Activated naive CD8-positive, alpha-beta T cell treated with anti-CD3 and anti-CD28 coated beads, Interleukin-2, amount 50 U/mL, for 24 hours (primary cell): ENCODE results near the gene GTF2A1.

Source experiments
- ATAC-seq: fragments of 150-1000 bp; cut with Tn5 transposase; one replicate; pipeline ENCODE4 v1.10.0; 2021
- DNase-seq: peaks from one replicate; pipeline ENCODE4 v3.0.0; 2021
- H3K27ac Mint-ChIP-seq: one replicate; pipeline ENCODE4 v1.8.0; 2021; ENCODE audit warnings: mild to moderate bottlenecking, mixed read lengths
- H3K27me3 Mint-ChIP-seq: one replicate; pipeline ENCODE4 v1.8.0; 2021; ENCODE audit warnings: mixed read lengths
- H3K36me3 Mint-ChIP-seq: one replicate; pipeline ENCODE4 v1.8.0; 2021; ENCODE audit warnings: low read depth, mixed read lengths
- H3K4me1 Mint-ChIP-seq: one replicate; pipeline ENCODE4 v1.8.0; 2021; ENCODE audit warnings: mixed read lengths
- H3K4me3 Mint-ChIP-seq: one replicate; pipeline ENCODE4 v1.8.0; 2021; ENCODE audit warnings: mild to moderate bottlenecking, moderate library complexity, mixed read lengths
- H3K9me3 Mint-ChIP-seq: one replicate; pipeline ENCODE4 v1.8.0; 2021; ENCODE audit warnings: mixed read lengths

Gene GTF2A1

DNA sequence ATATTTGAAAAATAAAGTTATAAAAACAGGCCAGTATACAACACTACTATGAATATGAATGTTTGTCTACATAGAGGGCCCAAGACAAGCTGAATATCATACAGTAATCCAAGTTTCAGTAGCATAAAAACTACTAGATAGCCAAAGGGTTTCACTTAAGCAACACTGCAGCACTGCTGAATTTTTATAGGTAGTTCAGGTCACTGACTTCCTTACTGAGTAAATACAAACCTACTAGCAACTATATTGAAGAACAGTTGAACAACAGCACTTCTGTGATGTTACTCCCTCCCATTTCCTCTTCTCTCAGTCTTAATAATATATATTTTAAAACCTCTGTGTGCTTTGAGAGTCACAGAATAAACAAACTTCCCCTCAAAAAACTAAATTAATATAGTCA, 42.7 kb downstream of the GTF2A1 start:
- Mint-ChIP-seq H3K27me3 (no peaks in the 10 kb centered on the region), H3K27ac (no peak overlapping the region), H3K36me3 (peaks cover 25% of the 10 kb centered on the region), H3K4me3 (no peak overlapping the region), H3K4me1 (peaks cover 17% of the 10 kb centered on the region), H3K9me3 (no peaks in the 10 kb centered on the region)
- no peak for DNase-seq
- no peak for ATAC-seq

GRCh38 chr14:81177225-81177624, 43.5 kb downstream of the GTF2A1 start:
- Mint-ChIP-seq H3K4me3 (no peak overlapping the region), H3K27me3 (no peaks in the 10 kb centered on the region), H3K9me3 (no peaks in the 10 kb centered on the region), H3K27ac (peak overlapping the region; percentile 26), H3K36me3 (peaks cover 19% of the 10 kb centered on the region), H3K4me1 (peaks cover 15% of the 10 kb centered on the region)
- no peak for ATAC-seq
- no peak for DNase-seq

GRCh38 chr14:81176241-81176640, 44.5 kb downstream of the GTF2A1 start:
- Mint-ChIP-seq H3K27me3 (no peaks in the 10 kb centered on the region), H3K4me1 (peaks cover 15% of the 10 kb centered on the region), H3K36me3 (peaks cover 12% of the 10 kb centered on the region), H3K4me3 (no peak overlapping the region), H3K9me3 (no peaks in the 10 kb centered on the region), H3K27ac (no peak overlapping the region)
- ATAC-seq: no peak
- no peak for DNase-seq

DNA sequence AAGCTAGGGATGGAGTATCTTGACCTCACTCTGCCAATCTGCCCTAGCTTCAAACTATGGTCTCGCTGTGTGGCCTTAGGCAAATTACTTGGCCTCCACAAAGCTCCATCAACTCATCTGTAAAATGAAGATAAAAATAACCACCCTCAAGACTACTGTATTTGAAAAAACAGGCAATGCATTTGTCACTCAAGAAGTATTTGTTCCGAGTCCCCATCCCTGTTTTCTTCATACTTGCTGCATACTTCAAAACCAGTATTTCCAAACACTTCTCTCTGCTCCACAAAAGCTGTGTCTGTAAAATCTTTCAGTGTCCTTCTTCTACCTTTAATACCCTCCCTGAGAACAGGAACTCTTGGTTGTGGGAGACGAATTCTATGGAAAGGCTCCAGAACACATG, 47.9 kb downstream of the GTF2A1 start:
- Mint-ChIP-seq H3K27ac (no peak overlapping the region), H3K4me1 (peaks cover 29% of the 10 kb centered on the region), H3K4me3 (no peak overlapping the region), H3K9me3 (no peaks in the 10 kb centered on the region), H3K36me3 (no peaks in the 10 kb centered on the region), H3K27me3 (no peaks in the 10 kb centered on the region)
- DNase-seq (no peak), ATAC-seq (no peak)

DNA sequence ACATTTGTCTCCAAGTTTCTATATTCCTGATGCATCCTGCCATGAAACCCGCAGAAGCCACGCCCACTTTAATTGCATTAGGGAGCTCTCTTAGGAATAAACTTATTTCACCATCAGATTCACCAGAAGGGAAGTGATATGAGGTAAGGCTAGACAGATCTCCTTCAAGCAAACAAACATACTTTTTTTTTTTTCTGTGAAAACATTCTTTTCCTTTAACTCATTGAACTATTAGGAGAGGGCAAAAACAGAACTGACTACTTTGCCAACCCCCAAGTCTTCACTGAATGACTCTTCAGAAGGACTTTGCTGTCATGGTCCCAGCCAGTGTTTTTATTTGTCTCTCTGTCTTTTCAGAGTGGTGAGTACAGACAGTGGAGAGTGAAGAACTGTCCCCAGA, 48.4 kb downstream of the GTF2A1 start:
- no peaks in the 10 kb centered on the region for H3K27me3 Mint-ChIP-seq
- H3K36me3 Mint-ChIP-seq: no peaks in the 10 kb centered on the region
- H3K27ac Mint-ChIP-seq: no peak overlapping the region
- peaks cover 24% of the 10 kb centered on the region for H3K4me1 Mint-ChIP-seq
- ATAC-seq: no peak
- no peak for DNase-seq
- no peak overlapping the region for H3K4me3 Mint-ChIP-seq
- H3K9me3 Mint-ChIP-seq: no peaks in the 10 kb centered on the region

DNA sequence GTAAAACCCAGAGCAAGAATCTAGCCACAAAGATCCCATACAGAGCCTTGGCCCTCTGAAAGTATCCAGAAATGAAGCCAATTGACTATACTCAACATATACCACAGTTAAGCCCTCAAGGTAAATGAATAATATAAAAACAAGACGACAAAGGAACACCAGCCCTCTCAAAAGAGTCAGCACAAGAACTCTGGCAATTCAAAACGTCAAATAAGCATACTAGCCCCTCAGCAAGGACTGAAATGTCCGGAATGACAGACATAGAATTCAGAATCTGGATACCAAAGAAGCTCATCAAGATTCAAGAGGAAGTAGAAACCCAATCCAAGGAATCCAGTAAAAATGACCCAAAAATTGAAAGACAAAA, 49.9 kb downstream of the GTF2A1 start:
- Mint-ChIP-seq H3K36me3 (no peaks in the 10 kb centered on the region), H3K9me3 (no peaks in the 10 kb centered on the region), H3K27me3 (no peaks in the 10 kb centered on the region), H3K4me1 (peaks cover 17% of the 10 kb centered on the region), H3K4me3 (peak overlapping the region; percentile 85), H3K27ac (peak overlapping the region; percentile 90)
- no peak for DNase-seq
- no peak for ATAC-seq

- peak overlapping the region; percentile 85 for H3K4me3 Mint-ChIP-seq
- peak; percentile 99 for ATAC-seq
Measured at GRCh38 chr14:81170104-81170828, 50.5 kb downstream of the GTF2A1 start.

DNA sequence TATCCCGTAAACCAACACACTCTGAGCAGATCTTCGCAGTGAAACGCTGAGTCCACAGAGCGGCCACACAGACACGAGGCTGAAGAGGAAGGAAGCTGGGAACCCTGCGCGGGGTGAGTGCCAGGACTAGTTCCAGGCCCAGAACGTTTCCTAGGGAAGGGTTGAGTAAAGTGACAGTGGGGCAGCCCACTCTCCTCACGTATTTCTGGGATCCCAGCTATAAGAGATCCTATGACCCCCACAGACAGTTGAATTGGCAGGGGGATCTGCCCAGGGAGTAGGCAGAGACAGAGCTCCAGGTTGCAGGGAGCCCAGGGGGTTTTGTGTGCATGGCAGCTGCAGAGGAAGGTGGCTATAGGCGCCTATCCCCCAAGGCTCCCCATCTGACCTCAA, 51.1 kb downstream of the GTF2A1 start:
- ATAC-seq: peak; percentile 9
- no peaks in the 10 kb centered on the region for H3K27me3 Mint-ChIP-seq
- no peaks in the 10 kb centered on the region for H3K9me3 Mint-ChIP-seq
- H3K27ac Mint-ChIP-seq: peak overlapping the region; percentile 90
- H3K36me3 Mint-ChIP-seq: no peaks in the 10 kb centered on the region
- H3K4me1 Mint-ChIP-seq: peaks cover 20% of the 10 kb centered on the region
- DNase-seq: peak; percentile 8
- peak overlapping the region; percentile 85 for H3K4me3 Mint-ChIP-seq

More at GRCh38 chr14:81170104-81170828, 50.5 kb downstream of the GTF2A1 start:
- Mint-ChIP-seq H3K9me3 (no peaks in the 10 kb centered on the region), H3K36me3 (no peaks in the 10 kb centered on the region), H3K27ac (peak overlapping the region; percentile 90), H3K4me1 (peaks cover 17% of the 10 kb centered on the region), H3K27me3 (no peaks in the 10 kb centered on the region)
- peak; percentile 84 for DNase-seq

- no peaks in the 10 kb centered on the region for H3K27me3 Mint-ChIP-seq
- peak overlapping the region; percentile 85 for H3K4me3 Mint-ChIP-seq
- peak overlapping the region; percentile 90 for H3K27ac Mint-ChIP-seq
- H3K9me3 Mint-ChIP-seq: no peaks in the 10 kb centered on the region
- H3K36me3 Mint-ChIP-seq: no peaks in the 10 kb centered on the region
- ATAC-seq (no peak), DNase-seq (no peak)
- peaks cover 23% of the 10 kb centered on the region for H3K4me1 Mint-ChIP-seq
Measured at GRCh38 chr14:81169267-81169666, 51.5 kb downstream of the GTF2A1 start.

DNA sequence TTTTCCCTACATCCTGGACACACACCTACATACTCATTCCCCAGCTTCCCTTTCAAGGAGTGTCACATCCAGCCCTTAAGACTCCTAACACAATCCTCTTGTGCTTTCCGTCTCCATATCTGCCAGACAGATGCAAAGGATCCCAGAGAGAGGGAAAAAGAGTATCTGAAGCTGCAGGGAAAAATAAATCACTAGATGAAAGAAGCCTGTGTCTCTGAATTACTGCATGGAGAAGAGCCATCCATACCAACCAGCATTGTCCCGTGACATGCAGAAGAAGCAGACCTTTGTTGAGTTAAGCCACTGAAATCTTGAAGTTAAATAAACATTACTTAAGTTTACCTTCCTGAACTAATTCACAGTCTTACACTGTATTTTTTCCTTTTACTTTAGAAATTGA, 54.6 kb downstream of the GTF2A1 start:
- H3K9me3 Mint-ChIP-seq: no peaks in the 10 kb centered on the region
- peaks cover 26% of the 10 kb centered on the region for H3K4me1 Mint-ChIP-seq

DNA sequence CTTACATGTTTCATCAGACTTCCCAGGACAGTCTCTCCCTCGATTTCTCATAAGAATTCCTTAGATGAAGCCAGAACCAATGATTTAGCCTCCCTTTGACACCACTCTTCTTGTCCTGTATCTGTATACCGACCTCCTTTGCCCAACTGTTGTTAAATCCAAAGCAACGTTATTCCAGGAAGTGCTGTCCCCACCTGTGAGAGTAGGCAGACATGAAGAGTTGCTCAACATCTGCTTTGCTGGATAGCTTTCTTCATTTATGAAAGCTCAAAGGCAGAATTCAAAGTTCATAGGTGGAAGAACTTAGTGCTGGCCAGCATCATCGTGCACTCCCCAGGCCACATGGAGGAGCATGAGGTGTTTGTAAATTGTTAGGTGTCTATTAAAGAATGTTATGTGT, 55.6 kb downstream of the GTF2A1 start:
- Mint-ChIP-seq H3K4me1 (peaks cover 20% of the 10 kb centered on the region), H3K27me3 (no peaks in the 10 kb centered on the region), H3K4me3 (no peak overlapping the region), H3K27ac (peak overlapping the region; percentile 4), H3K9me3 (no peaks in the 10 kb centered on the region), H3K36me3 (no peaks in the 10 kb centered on the region)
- ATAC-seq: no peak
- DNase-seq: no peak

More for the DNA sequence above, 54.6 kb downstream of the GTF2A1 start:
- Mint-ChIP-seq H3K4me3 (no peak overlapping the region), H3K27me3 (no peaks in the 10 kb centered on the region), H3K36me3 (no peaks in the 10 kb centered on the region), H3K27ac (no peak overlapping the region)
- DNase-seq (no peak), ATAC-seq (no peak)

- H3K27me3 Mint-ChIP-seq: no peaks in the 10 kb centered on the region
- H3K27ac Mint-ChIP-seq: peak overlapping the region; percentile 41
- no peaks in the 10 kb centered on the region for H3K36me3 Mint-ChIP-seq
- no peak overlapping the region for H3K4me3 Mint-ChIP-seq
- H3K9me3 Mint-ChIP-seq: no peaks in the 10 kb centered on the region
- ATAC-seq (peak; percentile 100), DNase-seq (peak; percentile 67)
- peaks cover 11% of the 10 kb centered on the region for H3K4me1 Mint-ChIP-seq
Measured at GRCh38 chr14:81164167-81164774, 56.5 kb downstream of the GTF2A1 start.

DNA sequence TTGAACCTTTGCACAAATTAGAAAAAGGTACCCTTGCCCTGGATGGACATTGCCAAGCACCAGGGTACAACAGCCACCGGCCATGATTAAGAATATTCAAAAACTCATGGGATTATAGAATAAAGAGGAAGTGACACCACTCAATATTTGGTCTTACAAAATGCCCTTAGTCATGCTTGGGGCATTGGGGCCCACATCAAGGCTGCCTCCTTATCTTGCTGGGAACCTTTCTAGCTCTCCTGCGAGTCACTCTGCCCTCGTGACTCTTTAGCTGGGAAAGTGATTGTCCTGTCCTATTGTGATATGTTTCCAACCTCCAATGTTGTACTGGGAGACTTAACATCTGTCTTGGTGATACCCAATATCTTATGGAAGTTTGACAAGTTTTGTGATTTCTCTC, 57.8 kb downstream of the GTF2A1 start:
- Mint-ChIP-seq H3K4me1 (peaks cover 9% of the 10 kb centered on the region), H3K36me3 (no peaks in the 10 kb centered on the region), H3K4me3 (no peak overlapping the region), H3K27me3 (no peaks in the 10 kb centered on the region), H3K27ac (no peak overlapping the region), H3K9me3 (no peaks in the 10 kb centered on the region)
- no peak for DNase-seq
- ATAC-seq: no peak

DNA sequence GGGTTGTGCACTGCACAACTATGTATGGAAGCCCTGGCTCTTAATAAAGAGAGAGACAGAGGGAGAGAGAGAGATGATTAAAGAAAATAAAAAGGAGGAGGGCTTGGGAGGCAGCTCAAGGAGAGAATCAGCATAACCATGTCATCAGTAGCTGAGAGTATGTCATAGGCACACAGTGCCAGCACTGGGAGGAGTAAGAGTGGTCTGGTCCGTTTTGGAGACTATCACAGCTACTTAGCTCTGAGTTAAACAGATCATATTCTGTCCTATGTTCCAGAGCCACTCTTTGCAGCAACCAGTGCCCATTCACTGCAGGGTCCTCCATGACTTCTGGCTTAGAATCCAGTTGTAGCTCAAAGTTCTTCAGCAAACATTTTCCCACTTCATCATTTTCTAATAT, 59.0 kb downstream of the GTF2A1 start:
- Mint-ChIP-seq H3K4me3 (no peak overlapping the region), H3K9me3 (no peaks in the 10 kb centered on the region), H3K27me3 (no peaks in the 10 kb centered on the region), H3K36me3 (no peaks in the 10 kb centered on the region), H3K4me1 (peaks cover 9% of the 10 kb centered on the region), H3K27ac (no peak overlapping the region)
- DNase-seq (no peak), ATAC-seq (no peak)

DNA sequence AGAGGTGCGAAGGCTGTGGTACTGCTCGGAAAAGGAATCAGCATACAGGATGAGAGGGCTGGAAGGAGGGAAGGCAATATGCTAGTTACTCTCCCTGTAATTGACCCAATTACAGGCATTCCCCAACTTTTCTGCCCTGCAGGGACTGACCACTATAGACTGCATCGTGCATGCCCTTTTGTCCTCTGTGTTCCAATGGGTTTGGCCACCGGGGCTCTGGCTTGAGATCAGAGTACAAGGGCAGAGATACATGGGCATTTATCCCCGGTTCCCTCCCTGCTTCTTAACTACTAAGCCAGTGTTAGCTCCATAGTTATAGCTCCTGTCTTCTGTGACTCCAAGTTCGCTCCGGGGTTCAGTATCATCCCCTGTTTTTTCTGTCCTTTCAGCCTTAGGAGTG, 59.7 kb downstream of the GTF2A1 start:
- no peak overlapping the region for H3K4me3 Mint-ChIP-seq
- H3K9me3 Mint-ChIP-seq: no peaks in the 10 kb centered on the region
- no peaks in the 10 kb centered on the region for H3K36me3 Mint-ChIP-seq
- H3K4me1 Mint-ChIP-seq: peaks cover 9% of the 10 kb centered on the region
- no peaks in the 10 kb centered on the region for H3K27me3 Mint-ChIP-seq
- ATAC-seq (no peak), DNase-seq (no peak)
- no peak overlapping the region for H3K27ac Mint-ChIP-seq
